ENCODE results near the gene ACKR2. TPM values are rescaled to one million over a fixed set of nuclear protein-coding genes. Genes with fewer than 3 reads are reported as not detected.

Gene ACKR2
- total and polyA plus RNA-seq, 2 donors (not counting 3 experiments of a cell fraction or from before 2014, with no cell fraction given): 0.01 TPM; not detected in 1

DNA sequence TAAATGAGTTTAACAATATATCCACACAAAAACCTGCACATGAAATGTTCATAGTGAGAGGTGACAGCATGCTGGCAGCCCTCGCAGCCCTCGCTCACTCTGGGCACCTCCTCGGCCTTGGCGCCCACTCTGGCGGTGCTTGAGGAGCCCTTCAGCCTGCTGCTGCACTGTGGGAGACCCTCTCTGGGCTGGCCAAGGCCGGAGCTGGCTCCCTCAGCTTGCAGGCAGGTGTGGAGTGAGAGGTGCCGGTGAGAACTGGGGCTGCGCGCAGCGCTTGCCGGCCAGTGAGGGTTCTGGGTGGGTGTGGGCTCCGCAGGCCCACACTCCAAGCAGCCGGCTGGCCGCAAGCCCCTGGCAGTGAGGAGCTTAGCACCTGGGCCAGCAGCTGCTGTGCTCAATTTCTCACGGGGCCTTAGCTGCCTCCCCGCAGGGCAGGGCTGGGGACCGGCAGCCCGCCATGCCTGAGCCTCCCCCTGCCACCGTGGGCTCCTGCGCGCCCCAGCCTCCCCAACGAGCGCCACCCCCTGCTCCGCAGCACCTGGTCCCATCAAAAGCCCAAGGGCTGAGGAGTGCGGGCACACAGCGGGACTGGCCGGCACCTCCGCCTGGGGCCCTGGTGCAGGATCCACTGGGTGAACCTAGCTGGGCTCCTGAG is 39.6 kb upstream of the ACKR2 start:
- no TSS peak for BruUV-seq (replicated peaks)
- POLR2A ChIA-PET: no interaction called here
- CTCF ChIA-PET: interaction anchor here (1.0 to 1.2 kb wide), 2 partner anchors 26 to 112 kb away, joined by 3 read pairs; no protein-coding TSS in a partner anchor
- no peak for DNase-seq (ENCODE audit: low read depth, low spot score)
- Histone ChIP-seq H3K27me3 (ENCODE audit: control insufficient read depth in 2 of 2, insufficient read depth in 2 of 2, low read length in 2 of 2) (no peaks in the 10 kb centered on the region), H3K27ac (ENCODE audit: insufficient read depth, low read depth, low read length) (no peak overlapping the region), H3K4me2 (ENCODE audit: insufficient read depth, low read length) (no peak overlapping the region), H4K20me1 (replicated peaks; ENCODE audit: control insufficient read depth, extremely low read depth, insufficient read depth, low read length) (no peaks in the 10 kb centered on the region), H3K9ac (replicated peaks; ENCODE audit: extremely low read depth, insufficient read depth, low read length) (no peak overlapping the region), H3K4me3 (replicated peaks in 1 of 3; ENCODE audit: insufficient read depth in 1 of 3, low read depth in 1 of 3, low read length in 3 of 3) (no peak overlapping the region), H3K79me2 (ENCODE audit: control insufficient read depth, insufficient read depth, low read length) (no peaks in the 10 kb centered on the region), H3K9me1 (replicated peaks; ENCODE audit: control insufficient read depth, extremely low read depth, insufficient read depth, low read length) (no peaks in the 10 kb centered on the region), H3K36me3 (ENCODE audit: control insufficient read depth in 2 of 2, extremely low read depth in 1 of 2, insufficient read depth in 2 of 2, low read length in 2 of 2) (no peaks in the 10 kb centered on the region), H3K4me1 (ENCODE audit: control insufficient read depth, extremely low read depth, insufficient read depth, low read length) (peaks cover 3% of the 10 kb centered on the region), H2AFZ (ENCODE audit: low read depth, low read length) (no peak overlapping the region), H3K9me3 (replicated peaks; ENCODE audit: control insufficient read depth, insufficient read depth, low read length) (no peaks in the 10 kb centered on the region)
- FAIRE-seq: no peak
- intact Hi-C loops (cut with micrococcal nuclease): no loop called here
- TF ChIP-seq, protein P1, sequence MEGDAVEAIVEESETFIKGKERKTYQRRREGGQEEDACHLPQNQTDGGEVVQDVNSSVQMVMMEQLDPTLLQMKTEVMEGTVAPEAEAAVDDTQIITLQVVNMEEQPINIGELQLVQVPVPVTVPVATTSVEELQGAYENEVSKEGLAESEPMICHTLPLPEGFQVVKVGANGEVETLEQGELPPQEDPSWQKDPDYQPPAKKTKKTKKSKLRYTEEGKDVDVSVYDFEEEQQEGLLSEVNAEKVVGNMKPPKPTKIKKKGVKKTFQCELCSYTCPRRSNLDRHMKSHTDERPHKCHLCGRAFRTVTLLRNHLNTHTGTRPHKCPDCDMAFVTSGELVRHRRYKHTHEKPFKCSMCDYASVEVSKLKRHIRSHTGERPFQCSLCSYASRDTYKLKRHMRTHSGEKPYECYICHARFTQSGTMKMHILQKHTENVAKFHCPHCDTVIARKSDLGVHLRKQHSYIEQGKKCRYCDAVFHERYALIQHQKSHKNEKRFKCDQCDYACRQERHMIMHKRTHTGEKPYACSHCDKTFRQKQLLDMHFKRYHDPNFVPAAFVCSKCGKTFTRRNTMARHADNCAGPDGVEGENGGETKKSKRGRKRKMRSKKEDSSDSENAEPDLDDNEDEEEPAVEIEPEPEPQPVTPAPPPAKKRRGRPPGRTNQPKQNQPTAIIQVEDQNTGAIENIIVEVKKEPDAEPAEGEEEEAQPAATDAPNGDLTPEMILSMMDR (IDR thresholded peaks at IDR 0.05; ENCODE audit: extremely low read depth in 1 of 2, insufficient read depth in 1 of 2, low read depth in 1 of 2, low read length in 2 of 2): no peak
- TF ChIP-seq FOS (IDR thresholded peaks at IDR 0.05; ENCODE audit: borderline replicate concordance, insufficient read depth, low read length): no peak
- TF ChIP-seq JUN (IDR thresholded peaks at IDR 0.05; ENCODE audit: borderline replicate concordance, insufficient read depth, insufficient read length, low read depth): no peak
- no peak for TF ChIP-seq MYC (IDR thresholded peaks at IDR 0.05; ENCODE audit: low read depth, low read length)
- TF ChIP-seq, protein P2, sequence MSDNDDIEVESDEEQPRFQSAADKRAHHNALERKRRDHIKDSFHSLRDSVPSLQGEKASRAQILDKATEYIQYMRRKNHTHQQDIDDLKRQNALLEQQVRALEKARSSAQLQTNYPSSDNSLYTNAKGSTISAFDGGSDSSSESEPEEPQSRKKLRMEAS (IDR thresholded peaks at IDR 0.05; ENCODE audit: insufficient read depth, insufficient read length): no peak
- TF ChIP-seq GATA2 (IDR thresholded peaks at IDR 0.05; ENCODE audit: insufficient read depth, insufficient read length, low read depth, low read length): no peak
- TF ChIP-seq POLR2AphosphoS5 (IDR thresholded peaks at IDR 0.05; ENCODE audit: insufficient read depth, low read depth, low read length): no peak
- no peak for TF ChIP-seq POLR2A (IDR thresholded peaks at IDR 0.05; ENCODE audit: low read depth, low read length)
- TF ChIP-seq EZH2 (IDR thresholded peaks at IDR 0.05; ENCODE audit: borderline replicate concordance, low read depth, low read length, severe bottlenecking): no peak
- dilution Hi-C loops (cut with MboI; ENCODE audit: extremely low pct_ligation_motif_present, low sequenced_read_pairs): no loop called here

Measured in endothelial cell of umbilical vein (primary cell).